Dendritic cell treated with granulocyte-macrophage colony-stimulating factor and Interleukin-4, amounts not matched to agents 40 ng/mL and 50 ng/mL, for 4 days (primary cell): ENCODE measurements around the gene GPR180.
"Not testable (repeated sequence)": the region's sequence is repeated elsewhere in the genome, so short reads cannot be mapped to it uniquely, and the experiment has no call there.

Experiments used
- H3K27ac Mint-ChIP-seq: one replicate; pipeline ENCODE4 v1.8.0; 2022; ENCODE audit warnings: mild to moderate bottlenecking, mixed read lengths
- H3K27me3 Mint-ChIP-seq: one replicate; pipeline ENCODE4 v1.8.0; 2022; ENCODE audit warnings: mild to moderate bottlenecking, mixed read lengths
- H3K36me3 Mint-ChIP-seq: one replicate; pipeline ENCODE4 v1.8.0; 2022; ENCODE audit warnings: low read depth, mixed read lengths
- H3K4me1 Mint-ChIP-seq: one replicate; pipeline ENCODE4 v1.8.0; 2022; ENCODE audit warnings: low read depth, mixed read lengths
- H3K4me3 Mint-ChIP-seq: one replicate; pipeline ENCODE4 v1.8.0; 2022; ENCODE audit warnings: mild to moderate bottlenecking, moderate library complexity, mixed read lengths
- H3K9me3 Mint-ChIP-seq: one replicate; pipeline ENCODE4 v1.8.0; 2022; ENCODE audit warnings: mixed read lengths
- intact Hi-C: fragments of 100-400 bp; cut with micrococcal nuclease; formaldehyde crosslinking; loops from one replicate; pipeline ENCODE4 v1.15.0; 2022

GPR180 gene

DNA sequence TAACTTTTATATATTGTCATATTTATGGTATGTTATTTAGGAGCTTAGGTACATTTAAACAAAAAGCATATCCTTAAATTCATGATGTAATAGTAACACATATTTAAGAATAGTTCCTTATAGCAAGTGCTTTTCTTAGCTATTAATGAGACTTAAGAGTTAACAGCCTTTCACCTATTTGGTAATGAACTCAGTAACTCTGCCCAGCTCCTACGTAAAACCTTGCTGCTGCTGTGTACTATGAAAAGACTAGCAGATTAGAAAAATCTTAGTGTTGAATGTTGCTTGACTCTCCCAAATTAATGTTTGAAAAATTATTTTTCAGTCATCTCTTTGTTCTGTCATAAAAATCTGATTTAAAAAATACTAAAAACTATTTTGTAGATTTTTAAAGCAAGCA, 6.9 kb downstream of the GPR180 start:
- intact Hi-C loops, result no loop called here

DNA sequence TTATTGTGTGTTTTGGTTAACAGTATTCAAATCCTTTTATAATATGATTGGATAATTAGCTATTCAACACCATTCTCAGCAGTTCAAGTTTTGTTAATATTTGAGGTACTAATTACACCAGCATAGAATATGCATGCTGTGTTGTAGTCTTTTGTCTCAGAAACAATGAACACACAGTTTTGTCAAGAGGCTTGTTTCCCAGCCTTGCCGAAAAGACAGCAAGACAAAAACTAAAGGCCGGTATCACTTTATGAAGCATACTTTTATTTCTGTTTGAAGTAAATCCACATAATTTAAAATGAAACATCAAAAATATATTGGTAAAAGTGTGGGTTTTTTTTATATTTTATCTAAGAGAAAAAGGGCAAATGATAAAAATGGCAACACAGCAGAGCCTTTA, 7.5 kb downstream of the GPR180 start:
- Mint-ChIP-seq H3K27ac (no peak overlapping the region), H3K9me3 (no peaks in the 10 kb centered on the region), H3K36me3 (peaks cover 31% of the 10 kb centered on the region), H3K27me3 (no peaks in the 10 kb centered on the region), H3K4me1 (peaks cover 13% of the 10 kb centered on the region), H3K4me3 (no peak overlapping the region)
- intact Hi-C loops, result no loop called here

More for the DNA sequence above, 6.9 kb downstream of the GPR180 start:
- H3K4me3 Mint-ChIP-seq, result no peak overlapping the region
- no peaks in the 10 kb centered on the region for H3K27me3 Mint-ChIP-seq
- peaks cover 31% of the 10 kb centered on the region for H3K36me3 Mint-ChIP-seq
- H3K27ac Mint-ChIP-seq, result no peak overlapping the region
- H3K9me3 Mint-ChIP-seq, result no peaks in the 10 kb centered on the region
- peaks cover 13% of the 10 kb centered on the region for H3K4me1 Mint-ChIP-seq

DNA sequence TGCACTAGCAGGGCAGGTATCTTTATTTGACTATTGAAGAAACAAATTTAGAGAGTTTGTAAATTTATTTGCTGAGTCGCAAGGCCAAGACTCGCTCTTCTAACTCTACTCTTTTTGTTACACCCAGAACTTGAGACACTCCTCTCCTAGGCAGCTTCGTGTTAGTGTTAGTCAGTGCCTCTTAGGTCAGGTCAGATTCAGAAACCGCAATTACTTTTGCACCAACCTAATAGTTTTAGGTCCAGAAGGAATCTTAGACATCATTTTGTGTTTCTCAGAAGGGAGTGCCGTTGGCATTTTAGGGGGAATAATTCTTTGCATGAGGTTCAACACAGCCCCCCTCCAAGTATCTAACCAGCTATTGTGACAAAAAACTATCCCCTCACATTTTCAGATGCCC, 8.8 kb downstream of the GPR180 start:
- no peak overlapping the region for H3K27ac Mint-ChIP-seq
- no peaks in the 10 kb centered on the region for H3K27me3 Mint-ChIP-seq
- H3K9me3 Mint-ChIP-seq, result no peaks in the 10 kb centered on the region
- H3K36me3 Mint-ChIP-seq, result peaks cover 31% of the 10 kb centered on the region
- peaks cover 13% of the 10 kb centered on the region for H3K4me1 Mint-ChIP-seq
- H3K4me3 Mint-ChIP-seq, result no peak overlapping the region
- intact Hi-C loops, result no loop called here

DNA sequence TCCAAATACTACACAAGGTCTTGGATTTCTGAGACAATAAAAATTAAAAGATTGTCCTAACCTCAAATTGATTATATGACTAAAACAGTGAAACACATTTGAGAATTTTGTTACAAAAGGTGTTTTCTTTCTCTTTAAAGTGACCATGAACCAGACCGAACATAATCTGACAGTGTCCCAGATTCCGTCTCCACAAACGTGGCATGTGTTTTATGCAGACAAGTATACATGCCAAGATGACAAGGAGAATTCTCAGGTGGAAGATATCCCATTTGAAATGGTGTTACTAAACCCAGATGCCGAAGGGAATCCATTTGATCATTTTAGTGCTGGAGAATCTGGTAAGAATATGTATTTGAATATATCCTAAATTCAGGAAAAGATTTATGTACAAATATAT, 10.4 kb downstream of the GPR180 start:
- no peak overlapping the region for H3K4me3 Mint-ChIP-seq
- peaks cover 5% of the 10 kb centered on the region for H3K4me1 Mint-ChIP-seq
- no peaks in the 10 kb centered on the region for H3K27me3 Mint-ChIP-seq
- peaks cover 18% of the 10 kb centered on the region for H3K36me3 Mint-ChIP-seq
- H3K9me3 Mint-ChIP-seq, result no peaks in the 10 kb centered on the region
- intact Hi-C loops, result no loop called here
- no peak overlapping the region for H3K27ac Mint-ChIP-seq

DNA sequence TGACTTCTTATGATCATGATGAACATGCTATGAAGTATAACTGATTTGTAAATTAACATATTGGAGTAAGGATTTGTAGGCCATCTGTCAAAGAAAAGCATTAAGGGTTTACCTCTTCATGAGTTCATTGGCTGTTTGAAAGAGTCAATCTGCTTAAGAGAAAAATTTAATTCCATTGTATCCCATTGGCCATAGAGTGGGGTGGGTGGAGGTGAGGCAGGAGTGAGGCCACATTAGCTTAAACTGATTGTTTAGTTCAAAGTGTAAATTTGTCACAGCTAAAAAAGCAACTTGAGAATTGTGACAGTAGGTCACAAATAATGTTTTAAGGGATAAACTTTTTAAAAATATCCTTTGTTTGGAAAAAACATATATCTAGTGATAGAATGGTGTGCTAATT, 11.4 kb downstream of the GPR180 start:
- Mint-ChIP-seq H3K4me1 (no peaks in the 10 kb centered on the region), H3K36me3 (peaks cover 13% of the 10 kb centered on the region), H3K27me3 (no peaks in the 10 kb centered on the region), H3K4me3 (no peak overlapping the region), H3K27ac (no peak overlapping the region), H3K9me3 (no peaks in the 10 kb centered on the region)
- intact Hi-C loops, result no loop called here

DNA sequence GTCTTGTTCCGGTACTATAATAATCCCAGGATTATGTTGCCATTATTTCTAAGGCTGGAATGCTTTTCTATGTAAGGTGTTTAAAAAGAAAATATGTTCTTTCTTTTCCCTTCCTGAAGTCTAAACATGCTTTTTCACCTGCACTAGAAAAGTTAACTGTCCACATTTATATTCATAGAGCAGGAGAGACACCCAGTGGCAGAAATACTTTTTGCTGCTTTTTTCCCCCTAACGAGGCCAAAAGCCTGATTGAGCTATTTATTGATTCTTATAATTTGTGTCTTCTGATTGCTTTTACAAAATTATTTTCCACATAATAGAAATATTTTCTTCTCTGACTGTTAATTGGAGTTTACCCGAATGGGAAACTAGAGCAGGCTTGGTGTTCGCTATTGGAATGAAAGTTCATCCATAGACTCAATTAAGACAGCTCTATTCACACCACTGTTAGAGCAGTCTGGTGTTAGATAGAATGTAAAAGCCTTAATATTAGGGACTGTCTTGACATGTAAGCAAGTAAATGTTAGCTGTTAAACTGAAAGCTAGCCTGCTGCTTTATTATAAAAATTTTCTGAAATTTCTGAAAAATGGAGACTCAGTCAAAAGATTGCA, 15.8 kb downstream of the GPR180 start:
- intact Hi-C loops, result loop anchor here (1.0 to 5.0 kb wide), 2 partner anchors 182 to 255 kb away; no protein-coding TSS in a partner anchor
- H3K27ac Mint-ChIP-seq, result no peak overlapping the region

DNA sequence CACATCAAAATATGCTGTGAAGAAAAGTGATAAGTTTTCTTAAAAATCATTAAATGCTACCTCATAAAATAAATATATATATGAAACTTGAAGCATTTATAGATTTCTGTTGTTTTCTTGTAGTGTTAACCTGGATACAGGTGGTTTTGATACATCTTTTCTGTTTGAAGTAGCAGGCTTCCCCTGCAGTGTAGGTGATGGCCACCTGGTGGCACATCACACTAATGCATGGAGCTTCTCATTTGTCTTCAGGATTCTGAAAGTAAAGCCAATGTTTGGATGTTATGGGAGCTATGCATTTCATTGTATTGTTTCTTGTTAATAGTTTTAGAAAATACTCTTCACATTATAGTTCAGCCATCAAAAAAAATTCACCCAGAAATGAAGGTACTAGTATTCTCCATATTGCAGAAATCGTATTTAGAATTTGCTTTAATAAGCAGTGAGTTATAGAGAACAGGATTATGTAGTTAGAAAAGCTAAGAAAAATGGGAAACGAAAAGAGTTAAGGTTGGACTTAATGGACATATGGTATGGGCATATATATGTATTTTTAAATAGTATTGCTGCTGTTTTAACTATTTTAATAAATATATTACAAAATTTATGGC, 18.7 kb downstream of the GPR180 start:
- Mint-ChIP-seq H3K27ac (no peak overlapping the region), H3K9me3 (no peaks in the 10 kb centered on the region), H3K36me3 (peaks cover 39% of the 10 kb centered on the region), H3K4me1 (no peaks in the 10 kb centered on the region), H3K4me3 (no peak overlapping the region), H3K27me3 (no peaks in the 10 kb centered on the region)
- intact Hi-C loops, result no loop called here

More for the DNA sequence above, 15.8 kb downstream of the GPR180 start:
- Mint-ChIP-seq H3K4me3 (no peak overlapping the region), H3K9me3 (no peaks in the 10 kb centered on the region), H3K27me3 (no peaks in the 10 kb centered on the region), H3K4me1 (no peaks in the 10 kb centered on the region), H3K36me3 (peaks cover 16% of the 10 kb centered on the region)

DNA sequence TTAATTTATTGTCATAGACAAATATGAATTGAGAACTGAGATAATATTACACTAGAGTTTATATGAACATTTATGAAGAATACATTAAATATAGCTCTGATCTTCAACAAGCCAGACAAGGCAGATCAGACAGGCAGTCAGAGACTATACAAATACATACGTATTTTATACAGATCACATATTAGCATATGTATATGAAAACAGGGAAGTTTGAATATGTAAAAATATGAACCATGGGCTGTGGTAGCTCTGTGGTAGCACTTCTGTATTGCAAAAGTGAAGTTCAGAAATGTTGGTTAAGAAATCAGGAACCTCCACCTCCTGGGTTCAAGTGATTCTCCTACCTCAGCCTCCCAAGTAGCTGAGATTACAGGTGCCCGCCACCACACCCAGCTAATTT, 20.7 kb downstream of the GPR180 start:
- Mint-ChIP-seq H3K27ac (no peak overlapping the region), H3K4me1 (no peaks in the 10 kb centered on the region), H3K36me3 (peaks cover 47% of the 10 kb centered on the region), H3K27me3 (no peaks in the 10 kb centered on the region), H3K4me3 (no peak overlapping the region), H3K9me3 (no peaks in the 10 kb centered on the region)
- intact Hi-C loops, result no loop called here

DNA sequence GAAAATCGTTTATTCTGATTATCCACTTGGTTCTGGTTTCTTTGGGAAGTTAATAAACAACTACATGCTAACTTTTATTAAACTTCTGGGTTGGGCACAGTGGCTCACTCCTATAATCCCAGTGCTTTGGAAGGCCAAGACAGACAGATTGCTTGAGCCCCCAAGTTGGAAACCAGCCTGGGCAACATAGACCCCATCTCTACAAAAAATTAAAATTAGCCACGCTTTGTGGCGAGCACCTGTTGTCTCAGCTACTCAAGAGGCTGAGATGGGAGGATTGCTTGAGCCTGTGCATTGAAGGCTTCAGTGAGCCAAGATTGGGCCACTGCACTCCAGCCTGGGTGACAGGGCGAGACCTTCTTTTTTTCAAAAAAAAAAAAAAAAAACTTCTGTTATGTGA, 21.7 kb downstream of the GPR180 start:
- Mint-ChIP-seq H3K9me3 (no peaks in the 10 kb centered on the region), H3K27me3 (no peaks in the 10 kb centered on the region), H3K4me3 (no peak overlapping the region), H3K27ac (no peak overlapping the region), H3K36me3 (peaks cover 47% of the 10 kb centered on the region), H3K4me1 (no peaks in the 10 kb centered on the region)
- intact Hi-C loops, result no loop called here

DNA sequence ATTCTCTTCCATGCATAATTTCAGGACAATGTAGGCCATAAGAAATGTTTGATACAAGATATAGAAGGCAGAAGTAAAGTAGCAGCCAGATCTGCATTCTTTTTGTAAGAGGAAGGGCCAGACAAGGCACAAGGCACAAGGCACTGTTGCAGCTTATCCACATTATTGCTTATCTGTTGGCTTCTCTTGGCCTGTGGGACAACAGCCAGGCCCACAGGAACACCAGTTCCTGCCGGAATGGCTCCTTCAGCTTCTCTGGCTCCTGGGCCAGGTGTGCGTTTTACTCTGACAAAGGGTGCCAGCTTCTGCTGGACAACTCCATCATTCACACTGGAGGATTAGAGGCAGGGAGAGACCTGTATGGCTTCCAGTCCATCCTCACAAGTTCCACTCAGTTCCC, 29.2 kb downstream of the GPR180 start:
- Mint-ChIP-seq H3K36me3 (peaks cover 5% of the 10 kb centered on the region), H3K9me3 (no peaks in the 10 kb centered on the region), H3K4me3 (no peak overlapping the region), H3K27ac (no peak overlapping the region), H3K4me1 (no peaks in the 10 kb centered on the region), H3K27me3 (no peaks in the 10 kb centered on the region)
- intact Hi-C loops, result no loop called here

DNA sequence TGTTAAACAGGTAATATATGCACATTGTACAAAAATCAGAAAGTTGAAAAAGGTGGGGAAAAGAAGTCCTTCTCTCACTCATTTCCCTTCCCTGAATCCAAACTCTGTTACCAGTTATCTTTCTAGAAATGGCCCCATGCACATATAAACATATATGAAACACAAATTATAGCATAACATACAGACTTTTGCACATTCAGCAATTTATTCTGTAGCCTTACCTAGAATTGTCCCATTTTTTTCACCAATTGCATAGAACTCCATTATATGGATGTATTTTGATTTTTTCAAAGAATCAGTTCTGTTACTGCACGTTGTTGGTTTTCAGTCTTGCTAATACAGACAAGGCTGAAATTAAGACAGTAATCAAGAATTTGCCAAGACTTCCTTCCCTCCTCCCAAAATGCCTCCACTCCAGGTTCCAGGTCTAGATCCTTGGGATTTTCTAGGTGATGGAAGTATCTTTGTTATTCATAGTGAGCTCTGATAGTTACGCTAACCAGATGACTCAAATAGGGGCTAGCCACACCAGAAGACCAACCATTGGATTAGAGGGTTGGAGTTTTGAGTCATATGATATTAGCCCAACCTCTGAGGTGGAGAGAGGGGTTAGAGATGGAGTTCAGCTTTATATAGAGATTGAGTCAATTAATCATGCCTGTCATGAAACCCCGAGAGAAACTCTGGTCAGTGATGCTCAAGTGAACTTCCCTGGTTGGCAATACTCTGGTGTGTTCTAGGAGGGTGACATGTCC, 30.7 kb downstream of the GPR180 start:
- no peaks in the 10 kb centered on the region for H3K27me3 Mint-ChIP-seq
- no peaks in the 10 kb centered on the region for H3K36me3 Mint-ChIP-seq
- H3K4me1 Mint-ChIP-seq, result no peaks in the 10 kb centered on the region
- no peak overlapping the region for H3K27ac Mint-ChIP-seq
- no peaks in the 10 kb centered on the region for H3K9me3 Mint-ChIP-seq
- intact Hi-C loops, result no loop called here
- no peak overlapping the region for H3K4me3 Mint-ChIP-seq

DNA sequence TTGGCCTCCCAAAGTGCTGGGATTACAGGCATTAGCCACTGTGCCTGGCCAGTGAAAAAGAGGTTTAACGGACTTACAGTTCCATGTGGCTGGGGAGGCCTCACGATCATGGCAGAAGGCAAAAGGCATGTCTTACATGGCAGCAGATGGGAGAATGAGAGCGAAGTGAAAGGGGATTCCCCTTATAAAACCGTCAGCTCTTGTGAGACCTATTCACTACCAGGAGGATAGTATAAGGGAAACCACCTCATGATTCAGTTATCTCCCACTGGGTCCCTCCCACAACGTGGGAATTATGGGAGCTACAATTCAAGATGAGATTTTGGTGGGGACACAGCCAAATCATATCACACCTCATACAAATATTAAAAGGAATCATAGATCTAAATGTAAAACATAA, 34.4 kb downstream of the GPR180 start:
- H3K27ac Mint-ChIP-seq, intact Hi-C loops, H3K27me3 Mint-ChIP-seq, H3K36me3 Mint-ChIP-seq, H3K4me3 Mint-ChIP-seq, H3K4me1 Mint-ChIP-seq, H3K9me3 Mint-ChIP-seq: not testable (repeated sequence)

DNA sequence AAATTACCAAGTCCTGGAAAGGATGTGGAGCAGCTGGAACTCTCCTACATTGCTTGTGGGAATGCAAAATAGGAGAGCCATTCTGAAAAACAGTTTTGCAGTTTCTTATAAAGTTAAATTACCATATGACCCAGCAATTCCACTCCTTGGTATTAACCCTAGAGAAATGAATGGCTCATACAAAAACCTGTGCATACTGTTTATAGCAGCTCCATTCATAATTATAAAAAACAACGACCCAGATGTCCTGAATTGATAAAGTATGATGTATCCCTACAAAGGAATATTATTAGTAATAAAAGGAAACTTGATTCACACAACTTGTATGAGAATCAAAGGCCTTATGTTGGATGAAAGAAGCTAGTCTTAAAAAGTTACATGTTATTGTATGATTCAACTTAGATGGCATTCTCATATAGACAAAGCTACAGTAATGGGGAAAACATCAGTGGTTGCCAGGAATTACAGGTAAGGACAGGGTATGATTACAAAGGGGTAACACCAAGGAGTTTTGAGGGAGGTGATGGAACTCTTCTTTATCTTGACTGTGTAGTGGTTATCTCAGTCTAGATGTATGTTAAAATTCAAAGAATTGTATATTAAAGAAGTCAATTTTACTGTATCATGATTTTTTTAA, 35.4 kb downstream of the GPR180 start:
- intact Hi-C loops, result no loop called here
- no peak overlapping the region for H3K4me3 Mint-ChIP-seq
- no peak overlapping the region for H3K27ac Mint-ChIP-seq
- H3K9me3 Mint-ChIP-seq, result no peaks in the 10 kb centered on the region
- H3K4me1 Mint-ChIP-seq, result no peaks in the 10 kb centered on the region
- H3K27me3 Mint-ChIP-seq, result no peaks in the 10 kb centered on the region
- no peaks in the 10 kb centered on the region for H3K36me3 Mint-ChIP-seq

DNA sequence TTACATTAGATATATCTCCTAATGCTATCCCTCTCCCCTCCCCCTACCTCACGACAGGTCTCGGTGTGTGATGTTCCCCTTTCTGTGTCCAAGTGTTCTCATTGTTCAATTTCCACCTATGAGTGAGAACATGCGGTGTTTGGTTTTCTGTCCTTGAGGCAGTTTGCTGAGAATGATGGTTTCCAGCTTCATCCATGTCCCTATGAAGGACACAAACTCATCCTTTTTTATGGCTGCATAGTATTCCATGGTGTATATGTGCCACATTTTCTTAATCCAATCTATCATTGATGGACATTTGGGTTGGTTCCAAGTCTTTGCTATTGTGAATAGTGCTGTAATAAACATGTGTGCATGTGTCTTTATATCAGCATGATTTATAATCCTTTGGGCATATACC, 36.0 kb downstream of the GPR180 start:
- H3K4me3 Mint-ChIP-seq, intact Hi-C loops, H3K9me3 Mint-ChIP-seq, H3K27me3 Mint-ChIP-seq, H3K27ac Mint-ChIP-seq, H3K36me3 Mint-ChIP-seq, H3K4me1 Mint-ChIP-seq: not testable (repeated sequence)
